GM18858 (cell line): ENCODE measurements around the gene NIPAL3.
"Not testable (repeated sequence)": the region's sequence is repeated elsewhere in the genome, so short reads cannot be mapped to it uniquely, and the experiment has no call there.

Experiments used
- ATAC-seq: cut with Tn5 transposase; IDR thresholded peaks from one replicate; pipeline ENCODE4 v1.9.1; 2021; ENCODE audit not compliant: unreplicated experiment

The NIPAL3 gene

GRCh38 chr1:24487455-24487854 is 71.9 kb downstream of the NIPAL3 start:
- ATAC-seq = no peak

- not testable (repeated sequence) for ATAC-seq
Measured at GRCh38 chr1:24488159-24488558, 72.6 kb downstream of the NIPAL3 start.

GRCh38 chr1:24489674-24490073 is 74.1 kb downstream of the NIPAL3 start:
- ATAC-seq = no peak

- no peak for ATAC-seq
Measured at GRCh38 chr1:24490101-24490781, 74.6 kb downstream of the NIPAL3 start.

- no peak for ATAC-seq
Measured at GRCh38 chr1:24491577-24492360, 76.2 kb downstream of the NIPAL3 start.

- not testable (repeated sequence) for ATAC-seq
Measured at GRCh38 chr1:24492935-24493334, 77.3 kb downstream of the NIPAL3 start.

- no peak for ATAC-seq
Measured at GRCh38 chr1:24493785-24494184, 78.2 kb downstream of the NIPAL3 start.

GRCh38 chr1:24498589-24498988 is 83.0 kb downstream of the NIPAL3 start:
- no peak for ATAC-seq

- no peak for ATAC-seq
Measured at GRCh38 chr1:24500448-24501048, 84.9 kb downstream of the NIPAL3 start.

GRCh38 chr1:24501371-24502064 is 85.9 kb downstream of the NIPAL3 start:
- ATAC-seq = no peak

- ATAC-seq = no peak
Measured at GRCh38 chr1:24502065-24502708, 86.6 kb downstream of the NIPAL3 start.

GRCh38 chr1:24502709-24503058 is 87.1 kb downstream of the NIPAL3 start, which contains the start of gene RCAN3:
Gene RCAN3 (plus strand): TSS chr1:24502836. CDS start chr1:24514373, 11,537 bp downstream.
- ATAC-seq = no peak

GRCh38 chr1:24503059-24503751 is 87.6 kb downstream of the NIPAL3 start:
- no peak for ATAC-seq

- ATAC-seq = no peak
Measured at GRCh38 chr1:24503870-24504523, 88.4 kb downstream of the NIPAL3 start.

GRCh38 chr1:24504560-24504959 is 89.0 kb downstream of the NIPAL3 start:
- ATAC-seq = no peak

GRCh38 chr1:24505816-24506215 is 90.2 kb downstream of the NIPAL3 start:
- ATAC-seq = no peak

- ATAC-seq = no peak
Measured at GRCh38 chr1:24506691-24507381, 91.2 kb downstream of the NIPAL3 start.

GRCh38 chr1:24507405-24507804 is 91.8 kb downstream of the NIPAL3 start:
- ATAC-seq = no peak

- no peak for ATAC-seq
Measured at GRCh38 chr1:24508911-24509310, 93.3 kb downstream of the NIPAL3 start.
